GM13977 (cell line): ENCODE measurements around the gene KRT12.
"Not testable (repeated sequence)": the region's sequence is repeated elsewhere in the genome, so short reads cannot be mapped to it uniquely, and the experiment has no call there.

Experiments
- DNase-seq: peaks from one replicate; pipeline ENCODE4 v3.0.0; 2012; ENCODE audit warnings: low spot score
- in situ Hi-C: fragments of 300-500 bp; cut with MboI; formaldehyde crosslinking; loops from one replicate; pipeline ENCODE4 v1.12.0; 2022; ENCODE audit warnings: low sequenced_read_pairs, low pct_unique_long_range_greater_than_20kb, mixed read lengths, inconsistent platforms; ENCODE audit not compliant: unreplicated experiment
- TF ChIP-seq, protein P1 (sequence below): IDR thresholded peaks from 2 replicates; pipeline ENCODE4 v1.5.1; 2012; ENCODE audit warnings: mild to moderate bottlenecking, control low read depth; ENCODE audit not compliant: insufficient read depth; ENCODE audit errors: extremely low read depth, missing control alignments

Gene KRT12

DNA sequence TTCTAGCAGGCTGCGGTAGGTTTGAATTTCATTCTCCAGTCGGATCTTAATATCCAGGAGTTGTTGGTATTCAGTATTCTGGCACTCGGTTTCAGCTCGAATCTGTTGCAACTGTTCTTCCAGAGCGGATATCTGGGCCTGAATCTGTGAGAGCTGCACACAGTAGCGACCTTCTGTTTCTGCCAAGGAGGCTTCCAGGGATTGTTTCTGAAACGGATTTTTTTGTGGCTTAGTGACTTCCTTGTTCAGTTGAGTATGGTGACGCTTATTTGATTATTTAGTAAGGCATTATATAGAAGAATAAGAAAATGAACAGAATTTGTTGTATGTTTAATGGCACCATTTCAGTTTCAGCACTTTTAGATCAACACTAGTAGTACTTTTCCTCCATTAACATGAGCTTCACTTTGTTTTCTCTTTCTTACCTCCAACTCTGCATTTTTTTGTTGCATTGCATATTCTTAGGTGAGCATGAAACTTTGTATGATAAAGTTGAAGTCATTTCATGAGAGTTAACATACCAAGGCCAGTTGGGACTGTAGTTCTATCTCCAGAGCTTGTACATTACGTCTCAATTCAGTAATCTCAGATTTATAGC is 47.4 kb downstream of the KRT12 start:
- in situ Hi-C loops: no loop called here
- DNase-seq: no peak

DNA sequence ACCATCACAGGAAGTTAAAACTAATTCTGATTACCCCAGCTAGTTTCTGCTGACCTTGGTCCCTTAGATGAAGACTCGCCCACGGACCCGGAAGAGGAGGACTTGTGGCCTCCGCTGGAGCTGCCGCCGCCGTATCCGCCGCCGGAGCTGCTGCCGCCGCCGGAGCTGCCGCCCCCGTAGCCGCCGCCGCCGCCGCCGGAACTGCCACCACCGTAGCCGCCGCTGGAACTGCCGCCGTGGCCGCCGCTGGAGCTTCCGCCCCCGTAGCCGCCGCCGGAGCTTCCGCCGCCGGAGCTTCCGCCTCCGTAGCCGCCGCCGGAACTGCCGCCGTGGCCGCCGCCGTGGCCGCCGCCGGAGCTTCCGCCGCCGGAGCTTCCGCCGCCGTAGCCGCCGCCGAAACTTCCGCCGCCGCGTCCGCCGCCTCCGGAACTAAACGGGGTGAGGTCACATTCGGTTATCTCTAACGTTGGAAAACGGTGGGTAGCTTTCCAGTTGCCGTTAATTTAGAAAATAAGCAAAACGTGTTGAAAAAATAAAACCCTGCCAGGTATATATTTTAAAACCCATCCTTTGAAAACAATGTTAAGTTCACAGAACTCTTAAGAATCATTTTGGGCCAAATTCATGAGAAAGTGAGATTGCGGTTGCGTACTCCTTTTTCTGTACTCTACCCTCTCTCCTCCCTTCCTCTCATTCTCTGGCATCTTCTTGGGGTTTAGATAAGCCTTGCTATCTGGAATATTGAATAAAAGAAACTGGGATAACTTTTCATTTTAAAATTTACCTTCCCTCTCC is 48.1 kb downstream of the KRT12 start:
- peak; percentile 83 for DNase-seq
- in situ Hi-C loops: no loop called here
- TF ChIP-seq, protein P1, sequence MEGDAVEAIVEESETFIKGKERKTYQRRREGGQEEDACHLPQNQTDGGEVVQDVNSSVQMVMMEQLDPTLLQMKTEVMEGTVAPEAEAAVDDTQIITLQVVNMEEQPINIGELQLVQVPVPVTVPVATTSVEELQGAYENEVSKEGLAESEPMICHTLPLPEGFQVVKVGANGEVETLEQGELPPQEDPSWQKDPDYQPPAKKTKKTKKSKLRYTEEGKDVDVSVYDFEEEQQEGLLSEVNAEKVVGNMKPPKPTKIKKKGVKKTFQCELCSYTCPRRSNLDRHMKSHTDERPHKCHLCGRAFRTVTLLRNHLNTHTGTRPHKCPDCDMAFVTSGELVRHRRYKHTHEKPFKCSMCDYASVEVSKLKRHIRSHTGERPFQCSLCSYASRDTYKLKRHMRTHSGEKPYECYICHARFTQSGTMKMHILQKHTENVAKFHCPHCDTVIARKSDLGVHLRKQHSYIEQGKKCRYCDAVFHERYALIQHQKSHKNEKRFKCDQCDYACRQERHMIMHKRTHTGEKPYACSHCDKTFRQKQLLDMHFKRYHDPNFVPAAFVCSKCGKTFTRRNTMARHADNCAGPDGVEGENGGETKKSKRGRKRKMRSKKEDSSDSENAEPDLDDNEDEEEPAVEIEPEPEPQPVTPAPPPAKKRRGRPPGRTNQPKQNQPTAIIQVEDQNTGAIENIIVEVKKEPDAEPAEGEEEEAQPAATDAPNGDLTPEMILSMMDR: no peak

More for the DNA sequence above, 47.4 kb downstream of the KRT12 start:
- TF ChIP-seq, protein P1: no peak

DNA sequence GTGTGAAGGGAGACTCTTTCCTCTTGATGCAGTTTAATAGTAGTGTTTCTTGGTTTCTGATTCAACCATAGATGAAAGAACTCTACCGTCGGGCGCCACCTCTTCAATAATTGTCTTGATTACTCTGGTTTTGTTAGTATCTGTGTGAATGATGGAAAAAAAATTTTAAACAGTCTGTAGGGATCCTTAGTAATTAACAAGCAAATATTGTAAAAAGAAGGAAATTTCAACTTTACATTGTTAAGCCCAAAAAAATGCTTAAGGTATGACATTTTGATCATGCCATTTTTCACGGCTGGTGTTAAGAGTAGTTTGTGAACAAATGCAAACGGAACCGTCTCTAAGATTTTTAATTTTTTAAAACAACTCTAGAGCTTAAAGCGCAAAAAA is 48.7 kb downstream of the KRT12 start:
- TF ChIP-seq, protein P1: no peak
- no peak for DNase-seq
- in situ Hi-C loops: no loop called here

DNA sequence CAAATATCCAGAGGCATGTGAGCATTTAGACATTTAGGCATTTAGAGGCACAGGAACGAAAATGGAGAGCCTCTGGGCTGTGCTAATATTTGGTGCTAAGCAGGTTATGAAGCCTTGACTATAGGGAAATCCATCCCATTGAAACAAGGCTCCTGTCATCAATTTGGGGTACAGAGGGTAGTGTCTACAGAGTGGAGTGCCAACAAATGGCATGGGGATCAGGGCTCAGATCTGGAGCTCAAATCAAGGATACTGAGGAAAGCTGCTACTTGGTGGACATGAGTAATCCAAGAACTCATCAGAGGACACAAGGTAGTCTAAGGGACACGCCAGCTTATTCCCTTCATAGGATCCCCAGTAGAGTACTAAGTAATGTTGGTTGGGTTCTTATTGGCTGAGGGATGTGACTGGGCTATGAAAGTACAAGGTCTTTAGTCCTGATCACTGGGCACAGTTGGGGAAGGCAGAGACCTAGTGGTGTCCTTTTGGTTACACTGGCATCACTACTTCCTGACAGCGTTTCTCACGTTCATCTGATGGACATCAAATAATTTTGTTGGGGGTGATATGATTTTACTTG is 49.8 kb downstream of the KRT12 start:
- DNase-seq: no peak
- in situ Hi-C loops: no loop called here
- TF ChIP-seq, protein P1: no peak

DNA sequence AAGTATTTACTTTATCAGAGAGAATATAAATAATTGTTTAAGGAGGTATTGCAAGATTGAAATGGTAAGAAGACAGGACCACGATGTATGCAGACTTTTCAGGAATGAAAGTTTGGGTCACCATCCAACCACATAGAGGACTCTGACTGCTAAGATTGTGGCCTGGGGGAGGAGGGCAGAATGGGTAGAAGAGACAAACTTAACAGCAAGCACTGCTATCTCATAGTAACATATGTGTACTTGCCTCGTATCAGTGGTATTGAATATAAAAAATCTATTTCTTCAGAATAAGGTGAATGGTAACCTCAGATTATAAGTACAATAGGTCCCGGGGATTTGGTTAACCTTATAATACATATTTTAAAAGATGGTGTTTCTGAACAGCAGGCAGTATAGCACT is 50.5 kb downstream of the KRT12 start:
- no peak for DNase-seq
- TF ChIP-seq, protein P1: no peak
- in situ Hi-C loops: no loop called here

DNA sequence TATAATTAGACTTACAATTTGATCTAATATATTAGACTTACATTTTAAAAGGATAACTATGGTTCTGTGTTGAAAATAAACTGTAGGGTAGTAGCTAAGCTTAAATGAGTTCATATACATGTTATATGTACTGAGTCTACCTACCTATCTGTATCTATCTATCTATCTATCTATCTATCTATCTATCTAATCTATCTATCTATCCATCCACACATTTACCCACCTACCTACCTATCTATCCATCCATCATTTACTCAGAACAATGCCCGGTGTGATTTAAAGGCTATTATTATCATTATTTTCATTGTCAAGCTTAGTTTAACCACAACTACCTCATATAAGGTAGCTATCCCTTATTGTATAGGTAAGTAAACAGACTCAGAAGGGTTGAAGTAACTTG is 51.6 kb downstream of the KRT12 start:
- TF ChIP-seq, protein P1: no peak
- in situ Hi-C loops: no loop called here
- no peak for DNase-seq

DNA sequence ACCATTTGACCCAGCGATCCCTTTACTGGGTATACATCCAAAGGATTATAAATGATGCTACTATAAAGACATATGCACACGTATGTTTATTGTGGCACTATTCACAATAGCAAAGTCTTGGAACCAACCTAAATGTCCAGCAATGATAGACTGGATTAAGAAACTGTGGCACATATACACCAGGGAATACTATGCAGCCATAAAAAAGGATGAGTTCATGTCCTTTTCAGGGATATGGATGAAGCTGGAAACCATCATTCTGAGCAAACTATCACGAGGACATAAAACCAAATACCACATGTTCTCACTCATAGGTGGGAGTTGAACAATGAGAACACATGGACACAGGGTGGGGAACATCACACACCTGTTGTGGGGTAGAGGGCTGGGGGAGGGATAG is 52.4 kb downstream of the KRT12 start:
- DNase-seq, in situ Hi-C loops: not testable (repeated sequence)
